Measurements from ENCODE around the gene BLID. TPM values are rescaled to one million over a fixed set of nuclear protein-coding genes. Genes with fewer than 3 reads are reported as not detected.

The BLID gene, protein sequence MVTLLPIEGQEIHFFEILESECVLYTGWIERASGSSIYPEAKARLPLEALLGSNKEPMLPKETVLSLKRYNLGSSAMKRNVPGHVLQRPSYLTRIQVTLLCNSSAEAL
- 0.36 TPM for total RNA-seq
- long read RNA-seq = 0 reads

GRCh38 chr11:122115524-122116379 is at the start of gene BLID:
TSS of gene BLID (minus strand) at chr11:122116215. CDS start at chr11:122115922, 293 bp downstream.
- Histone ChIP-seq H3K27ac (replicated peaks) (no peak within 1 kb of the TSS), H3K27me3 (ENCODE audit: low read depth) (no peaks in the 10 kb centered on the region), H3K9me3 (replicated peaks) (no peaks in the 10 kb centered on the region), H3K4me3 (no peak within 1 kb of the TSS), H3K4me1 (peaks cover 5% of the 10 kb centered on the region), H3K36me3 (no peaks in the 10 kb centered on the region)
- TF ChIP-seq CTCF (IDR thresholded peaks at IDR 0.05; ENCODE audit: borderline replicate concordance) = peak; percentile 64
- DNase-seq = peak; percentile 30
- intact Hi-C loops (cut with micrococcal nuclease) = no loop called here

- H3K27me3 ChIP-seq (ENCODE audit: low read depth) = peaks cover 8% of the 10 kb centered on the region
- no peak overlapping the region for H3K4me3 ChIP-seq
- no peaks in the 10 kb centered on the region for H3K4me1 ChIP-seq
- no peaks in the 10 kb centered on the region for H3K9me3 ChIP-seq (replicated peaks)
- H3K27ac ChIP-seq (replicated peaks) = no peak overlapping the region
- DNase-seq = no peak
- intact Hi-C loops (cut with micrococcal nuclease) = no loop called here
- no peak for TF ChIP-seq CTCF (IDR thresholded peaks at IDR 0.05; ENCODE audit: borderline replicate concordance)
- H3K36me3 ChIP-seq = no peaks in the 10 kb centered on the region
These were observed 47.2 kb upstream of the BLID start for GRCh38 chr11:122163053-122163819.

DNA sequence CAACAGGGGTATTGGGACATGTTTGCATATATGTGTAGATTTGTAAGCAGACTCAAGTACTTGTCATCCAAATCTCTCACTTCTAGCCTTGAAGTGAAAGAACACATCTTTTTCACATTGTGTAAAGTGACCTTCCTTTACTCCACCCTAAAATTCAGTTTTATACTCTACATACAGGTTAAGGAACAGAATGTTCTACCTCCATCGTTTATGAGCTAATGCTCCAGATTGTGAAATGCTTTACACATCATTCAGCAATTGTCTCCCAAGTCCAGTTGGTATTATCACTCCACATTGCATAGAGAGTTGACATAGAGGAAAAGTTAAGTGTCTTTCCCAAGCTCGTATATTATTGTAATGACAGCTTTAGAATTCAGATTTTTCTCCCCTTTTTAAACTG is 46.1 kb upstream of the BLID start:
- Histone ChIP-seq H3K27me3 (ENCODE audit: low read depth) (peaks cover 8% of the 10 kb centered on the region), H3K36me3 (no peaks in the 10 kb centered on the region), H3K4me1 (no peaks in the 10 kb centered on the region), H3K9me3 (replicated peaks) (no peaks in the 10 kb centered on the region), H3K27ac (replicated peaks) (peak overlapping the region; percentile 3), H3K4me3 (no peak overlapping the region)
- TF ChIP-seq CTCF (IDR thresholded peaks at IDR 0.05; ENCODE audit: borderline replicate concordance) = no peak
- no peak for DNase-seq
- intact Hi-C loops (cut with micrococcal nuclease) = no loop called here

DNA sequence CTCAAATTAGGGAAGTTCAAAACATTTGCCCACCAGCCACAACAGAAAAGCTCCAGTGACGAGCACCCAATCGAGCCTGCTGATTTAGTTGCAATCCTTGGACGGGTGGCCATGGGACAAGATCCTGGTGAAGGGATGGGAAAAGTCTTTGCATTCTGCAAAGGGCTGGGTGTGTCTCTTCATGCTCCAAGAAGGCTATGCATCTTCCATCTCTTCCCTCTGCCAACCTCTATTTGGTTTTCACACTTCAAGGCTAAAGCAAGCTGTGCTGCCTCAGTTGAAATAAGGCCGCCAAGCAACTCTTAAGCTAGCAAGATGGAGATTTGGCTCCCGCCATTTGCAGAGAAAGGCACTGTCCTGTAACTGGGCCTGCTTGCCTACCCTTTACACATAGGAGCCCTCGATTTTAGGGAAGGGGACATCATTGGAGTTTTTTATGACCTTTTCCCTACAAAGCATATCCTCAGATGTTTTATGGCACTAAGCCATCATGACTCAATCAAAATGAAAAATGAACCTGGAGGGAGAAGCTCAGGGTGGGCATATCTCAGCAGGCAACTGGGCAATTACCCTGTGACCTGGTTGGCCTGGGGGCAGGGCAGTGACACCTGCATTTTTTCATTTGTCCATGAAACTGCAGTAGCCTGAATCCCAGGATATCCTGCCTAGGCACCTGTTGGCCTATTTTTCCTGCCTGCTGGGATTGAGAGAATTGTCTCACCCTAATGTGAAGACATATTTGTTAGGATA is 45.0 kb upstream of the BLID start:
- Histone ChIP-seq H3K4me3 (no peak overlapping the region), H3K9me3 (replicated peaks) (no peaks in the 10 kb centered on the region), H3K27me3 (ENCODE audit: low read depth) (peaks cover 11% of the 10 kb centered on the region), H3K36me3 (no peaks in the 10 kb centered on the region), H3K27ac (replicated peaks) (peak overlapping the region; percentile 3), H3K4me1 (no peaks in the 10 kb centered on the region)
- DNase-seq = no peak
- no peak for TF ChIP-seq CTCF (IDR thresholded peaks at IDR 0.05; ENCODE audit: borderline replicate concordance)
- intact Hi-C loops (cut with micrococcal nuclease) = no loop called here

DNA sequence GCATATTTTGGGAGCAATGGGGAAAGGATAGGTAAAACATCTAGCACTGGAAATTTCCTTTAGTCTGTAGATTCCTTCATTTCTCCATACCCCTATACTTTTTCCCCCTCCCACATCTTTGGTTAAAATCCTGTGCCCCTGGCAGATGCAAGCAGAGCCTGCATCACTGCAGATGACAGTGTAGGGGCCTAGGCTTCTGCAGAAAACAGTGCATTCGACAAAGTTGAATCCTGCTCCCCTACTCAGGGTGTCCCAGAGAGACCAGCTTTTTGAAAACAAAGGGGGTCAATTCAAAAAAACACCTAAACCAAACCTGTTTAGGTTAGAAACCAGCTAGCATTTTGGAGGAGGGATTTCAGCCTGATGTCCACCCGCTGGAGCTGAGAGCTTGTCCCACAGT is 43.8 kb upstream of the BLID start:
- TF ChIP-seq CTCF (IDR thresholded peaks at IDR 0.05; ENCODE audit: borderline replicate concordance) = no peak
- Histone ChIP-seq H3K4me3 (no peak overlapping the region), H3K9me3 (replicated peaks) (no peaks in the 10 kb centered on the region), H3K27ac (replicated peaks) (peak overlapping the region; percentile 72), H3K27me3 (ENCODE audit: low read depth) (peaks cover 12% of the 10 kb centered on the region), H3K36me3 (no peaks in the 10 kb centered on the region), H3K4me1 (no peaks in the 10 kb centered on the region)
- no peak for DNase-seq
- intact Hi-C loops (cut with micrococcal nuclease) = no loop called here

All from left ventricle myocardium inferior (tissue), 1 donor.